GM20000 (cell line): ENCODE data around the gene AUP1.
A peak's percentile ranks its signal among the peaks of the same experiment; 100 is the strongest.

ENCODE experiments used
- DNase-seq: peaks from one replicate; pipeline ENCODE4 v3.0.0; 2012; ENCODE audit warnings: low spot score
- CTCF ChIP-seq: IDR thresholded peaks from 2 replicates; pipeline ENCODE4 v1.5.1; 2012; ENCODE audit warnings: mild to moderate bottlenecking, control low read depth; ENCODE audit errors: extremely low read depth, missing control alignments

AUP1 gene

GRCh38 chr2:74515271-74515980 is 14.1 kb downstream of the AUP1 start:
- no peak for TF ChIP-seq CTCF

GRCh38 chr2:74514368-74515270 is 14.9 kb downstream of the AUP1 start, which contains the start of gene TLX2:
Gene TLX2 (plus strand): TSS chr2:74514450. CDS start chr2:74514807, 357 bp downstream.
- peak; percentile 53 for DNase-seq

More at GRCh38 chr2:74515271-74515980, 14.1 kb downstream of the AUP1 start:
- peak; percentile 45 for DNase-seq

GRCh38 chr2:74513605-74514367 is 15.7 kb downstream of the AUP1 start:
- peak; percentile 43 for DNase-seq
- no peak for TF ChIP-seq CTCF

More at GRCh38 chr2:74514368-74515270, 14.9 kb downstream of the AUP1 start, which contains the start of gene TLX2:
- TF ChIP-seq CTCF: no peak

GRCh38 chr2:74512744-74513604 is 16.5 kb downstream of the AUP1 start:
- DNase-seq: no peak
- no peak for TF ChIP-seq CTCF

GRCh38 chr2:74511104-74511989 is 18.2 kb downstream of the AUP1 start:
- DNase-seq: no peak
- TF ChIP-seq CTCF: no peak

- no peak for TF ChIP-seq CTCF
Observed at GRCh38 chr2:74510272-74510671, 19.2 kb downstream of the AUP1 start.

More at GRCh38 chr2:74510272-74510671, 19.2 kb downstream of the AUP1 start:
- DNase-seq: no peak
